DND-41 (cell line): ENCODE results near the gene MBNL2.

Source experiments
- ATAC-seq: fragments of 200-7000 bp; cut with Tn5 transposase; 3 replicates; pipeline ENCODE4 v1.9.1; 2021; ENCODE audit warnings: low read depth; ENCODE audit not compliant: insufficient read depth
- DNase-seq: peaks from one replicate; pipeline ENCODE4 v3.0.0-alpha.2; 2020
- H2AFZ ChIP-seq: 2 replicates; pipeline ENCODE4 v1.6.0; 2012; ENCODE audit warnings: low read depth, low read length
- H3K27ac ChIP-seq: 2 replicates; pipeline ENCODE4 v1.5.1; 2012; ENCODE audit warnings: low read length, inconsistent platforms
- H3K27me3 ChIP-seq: fragments of 200-600 bp; sonication (generic); 2 replicates; pipeline ENCODE4 v1.6.0; 2012; ENCODE audit warnings: low read length, mild to moderate bottlenecking, inconsistent platforms; ENCODE audit not compliant: insufficient read depth, poor library complexity
- H3K36me3 ChIP-seq: 2 replicates; pipeline ENCODE4 v1.5.1; 2012; ENCODE audit warnings: low read length, inconsistent platforms; ENCODE audit not compliant: insufficient read depth
- H3K4me1 ChIP-seq: 2 replicates; pipeline ENCODE4 v1.5.1; 2012; ENCODE audit warnings: mild to moderate bottlenecking, low read length; ENCODE audit not compliant: insufficient read depth
- H3K4me2 ChIP-seq: 2 replicates; pipeline ENCODE4 v1.6.0; 2012; ENCODE audit warnings: mild to moderate bottlenecking, moderate library complexity, low read length, inconsistent platforms; ENCODE audit not compliant: insufficient read depth
- H3K4me3 ChIP-seq, 2 experiments: fragments of 200-600 bp in 1 of 2; shearing (Covaris generic) in 1 of 2; 2 replicates each; pipeline ENCODE4 v1.5.1; 2012 to 2016; ENCODE audit warnings: inconsistent platforms in 2 of 2, low read length in 2 of 2, mild to moderate bottlenecking in 2 of 2, low read depth in 1 of 2, moderate library complexity in 1 of 2
- H3K79me2 ChIP-seq: 2 replicates; pipeline ENCODE4 v1.6.0; 2012; ENCODE audit warnings: low read length, inconsistent platforms; ENCODE audit not compliant: insufficient read depth
- H3K9ac ChIP-seq: 2 replicates; pipeline ENCODE4 v1.6.0; 2012; ENCODE audit warnings: low read depth, mild to moderate bottlenecking, inconsistent platforms, low read length, moderate library complexity
- H3K9me3 ChIP-seq: 2 replicates; pipeline ENCODE4 v1.5.1; 2012; ENCODE audit warnings: low read length, moderate library complexity, mild to moderate bottlenecking, inconsistent platforms; ENCODE audit not compliant: insufficient read depth, severe bottlenecking
- H4K20me1 ChIP-seq: 2 replicates; pipeline ENCODE4 v1.6.0; 2012; ENCODE audit warnings: low read length; ENCODE audit not compliant: insufficient read depth
- EZH2 ChIP-seq: IDR thresholded peaks from 3 replicates; pipeline ENCODE4 v1.6.1; 2012; ENCODE audit warnings: borderline replicate concordance, low read depth, mild to moderate bottlenecking, moderate library complexity, low read length, inconsistent platforms; ENCODE audit not compliant: severe bottlenecking
- TF ChIP-seq, protein P1 (sequence below): IDR thresholded peaks from 2 replicates; pipeline ENCODE4 v1.5.1; 2012; ENCODE audit warnings: borderline replicate concordance, low read length, moderate library complexity, mild to moderate bottlenecking; ENCODE audit not compliant: poor library complexity, severe bottlenecking; ENCODE audit errors: extremely low read depth

The MBNL2 gene

DNA sequence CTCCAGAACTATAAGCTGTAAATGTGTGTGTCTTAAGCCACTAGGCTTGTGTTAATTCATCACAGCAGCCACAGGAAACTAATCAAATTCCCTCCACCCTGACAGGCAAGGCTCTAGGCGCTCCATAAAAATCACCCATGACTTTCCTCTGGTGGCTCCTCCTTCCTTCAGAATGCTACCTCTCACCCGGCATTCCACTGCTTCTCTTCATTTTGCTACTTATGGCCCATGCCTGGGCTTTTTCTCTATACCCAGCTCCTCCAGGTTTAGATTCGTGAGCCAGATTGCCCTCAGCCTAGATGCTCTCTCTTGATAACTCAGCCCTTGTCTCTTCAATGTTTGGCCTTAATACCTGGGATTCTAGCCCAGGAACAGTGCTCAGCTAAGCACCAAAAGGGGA is 36.4 kb upstream of the MBNL2 start:
- no peak overlapping the region for H3K9ac ChIP-seq
- H3K27ac ChIP-seq = no peak overlapping the region
- H3K4me3 ChIP-seq = no peak overlapping the region
- H3K27me3 ChIP-seq = peaks cover 11% of the 10 kb centered on the region
- no peaks in the 10 kb centered on the region for H3K79me2 ChIP-seq
- DNase-seq = no peak
- ATAC-seq = no peak
- H3K9me3 ChIP-seq = no peaks in the 10 kb centered on the region
- no peaks in the 10 kb centered on the region for H4K20me1 ChIP-seq
- H3K36me3 ChIP-seq = no peaks in the 10 kb centered on the region
- no peak overlapping the region for H2AFZ ChIP-seq
- TF ChIP-seq EZH2 = no peak
- TF ChIP-seq, protein P1, sequence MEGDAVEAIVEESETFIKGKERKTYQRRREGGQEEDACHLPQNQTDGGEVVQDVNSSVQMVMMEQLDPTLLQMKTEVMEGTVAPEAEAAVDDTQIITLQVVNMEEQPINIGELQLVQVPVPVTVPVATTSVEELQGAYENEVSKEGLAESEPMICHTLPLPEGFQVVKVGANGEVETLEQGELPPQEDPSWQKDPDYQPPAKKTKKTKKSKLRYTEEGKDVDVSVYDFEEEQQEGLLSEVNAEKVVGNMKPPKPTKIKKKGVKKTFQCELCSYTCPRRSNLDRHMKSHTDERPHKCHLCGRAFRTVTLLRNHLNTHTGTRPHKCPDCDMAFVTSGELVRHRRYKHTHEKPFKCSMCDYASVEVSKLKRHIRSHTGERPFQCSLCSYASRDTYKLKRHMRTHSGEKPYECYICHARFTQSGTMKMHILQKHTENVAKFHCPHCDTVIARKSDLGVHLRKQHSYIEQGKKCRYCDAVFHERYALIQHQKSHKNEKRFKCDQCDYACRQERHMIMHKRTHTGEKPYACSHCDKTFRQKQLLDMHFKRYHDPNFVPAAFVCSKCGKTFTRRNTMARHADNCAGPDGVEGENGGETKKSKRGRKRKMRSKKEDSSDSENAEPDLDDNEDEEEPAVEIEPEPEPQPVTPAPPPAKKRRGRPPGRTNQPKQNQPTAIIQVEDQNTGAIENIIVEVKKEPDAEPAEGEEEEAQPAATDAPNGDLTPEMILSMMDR = no peak
- H3K4me1 ChIP-seq = no peaks in the 10 kb centered on the region
- no peak overlapping the region for H3K4me2 ChIP-seq

DNA sequence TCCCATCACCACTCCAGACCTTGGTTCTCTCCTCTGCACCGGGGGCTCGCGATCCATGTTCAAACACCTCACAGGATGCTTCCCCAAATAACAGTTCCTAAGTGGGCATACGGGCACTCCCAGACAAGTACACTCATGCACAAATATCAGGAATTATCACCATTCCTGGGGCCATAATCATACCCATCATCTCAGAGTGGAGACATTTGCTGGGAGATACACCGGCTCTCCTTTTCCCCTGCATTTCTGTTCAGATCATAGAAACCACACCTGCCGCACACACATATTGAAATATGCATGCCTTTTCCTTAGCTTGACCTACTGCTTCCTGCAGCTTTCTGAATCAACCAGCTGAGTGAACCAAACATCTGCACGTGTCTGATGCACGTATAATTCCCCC is 33.9 kb upstream of the MBNL2 start:
- ATAC-seq = no peak
- H3K4me1 ChIP-seq = no peaks in the 10 kb centered on the region

DNA sequence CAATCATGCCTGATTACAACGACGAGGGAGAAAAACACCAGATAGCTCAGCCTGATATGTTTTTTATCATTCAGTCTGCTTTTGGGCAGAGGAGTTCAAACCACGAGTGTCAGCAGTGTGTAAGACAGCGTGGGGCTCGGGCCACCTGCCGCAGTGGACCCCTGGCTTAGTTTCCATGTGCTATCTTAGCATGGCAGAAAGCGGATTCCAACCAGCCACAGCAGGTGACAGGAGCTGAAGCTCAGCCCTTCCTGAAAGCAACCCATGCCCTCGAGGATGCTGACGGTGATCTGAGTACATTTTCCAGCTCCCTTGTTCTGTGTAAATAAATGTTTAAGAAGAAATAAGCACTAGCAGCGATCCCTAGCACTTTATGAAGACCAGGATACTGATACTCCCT is 32.2 kb upstream of the MBNL2 start:
- Histone ChIP-seq H2AFZ (no peak overlapping the region), H3K36me3 (no peaks in the 10 kb centered on the region), H3K4me2 (no peak overlapping the region), H3K79me2 (no peaks in the 10 kb centered on the region), H3K4me3 (no peak overlapping the region), H3K9me3 (no peaks in the 10 kb centered on the region), H3K27me3 (peaks cover 5% of the 10 kb centered on the region), H3K27ac (no peak overlapping the region), H3K9ac (no peak overlapping the region), H3K4me1 (no peaks in the 10 kb centered on the region), H4K20me1 (no peaks in the 10 kb centered on the region)
- DNase-seq (no peak), ATAC-seq (no peak)
- no peak for TF ChIP-seq EZH2
- TF ChIP-seq, protein P1 = no peak

More for the DNA sequence above, 33.9 kb upstream of the MBNL2 start:
- Histone ChIP-seq H3K79me2 (no peaks in the 10 kb centered on the region), H3K9ac (no peak overlapping the region), H3K9me3 (no peaks in the 10 kb centered on the region), H3K4me2 (no peak overlapping the region), H3K27ac (no peak overlapping the region), H4K20me1 (no peaks in the 10 kb centered on the region), H2AFZ (no peak overlapping the region), H3K36me3 (no peaks in the 10 kb centered on the region), H3K4me3 (no peak overlapping the region), H3K27me3 (peaks cover 11% of the 10 kb centered on the region)
- no peak for TF ChIP-seq EZH2
- TF ChIP-seq, protein P1 = no peak
- no peak for DNase-seq

DNA sequence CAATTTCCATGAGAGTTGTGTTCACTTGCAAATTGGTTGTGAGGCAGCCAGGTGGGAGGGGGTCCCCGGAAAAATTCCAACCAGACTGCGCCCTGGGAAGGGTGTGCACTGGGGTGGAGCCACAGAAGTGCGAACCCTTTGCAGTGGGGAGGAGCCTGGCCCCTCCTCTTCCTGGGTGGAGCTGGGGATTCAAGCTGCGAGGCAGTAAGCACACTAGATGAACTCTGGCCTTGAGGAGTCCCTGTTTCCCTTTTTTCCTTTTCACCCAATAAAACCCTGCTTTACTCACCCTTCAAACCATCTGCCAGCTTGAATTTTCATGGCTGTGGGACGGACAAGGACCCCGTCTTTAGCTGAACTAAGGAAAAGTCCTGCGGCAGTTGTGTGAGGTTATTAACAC is 31.0 kb upstream of the MBNL2 start:
- DNase-seq = no peak
- no peak for ATAC-seq

More for the DNA sequence above, 31.0 kb upstream of the MBNL2 start:
- Histone ChIP-seq H4K20me1 (no peaks in the 10 kb centered on the region), H3K79me2 (no peaks in the 10 kb centered on the region), H3K27me3 (peaks cover 5% of the 10 kb centered on the region), H3K36me3 (no peaks in the 10 kb centered on the region), H3K27ac (no peak overlapping the region), H2AFZ (no peak overlapping the region), H3K4me1 (no peaks in the 10 kb centered on the region), H3K4me3 (no peak overlapping the region), H3K4me2 (no peak overlapping the region), H3K9me3 (no peaks in the 10 kb centered on the region), H3K9ac (no peak overlapping the region)
- TF ChIP-seq EZH2 = no peak
- TF ChIP-seq, protein P1 = no peak
